ENCODE results near the gene OOEP. TPM values are rescaled to one million over a fixed set of nuclear protein-coding genes. Genes with fewer than 3 reads are reported as not detected.

The OOEP gene
- total RNA-seq, 2 experiments from 2014 or later, result 1.1 to 1.4 TPM

Other genes with a start within 250 kb of the OOEP start
- not detected for gene KHDC1L, start 144.4 kb downstream of the OOEP start, total RNA-seq
- gene KHDC1, start 106.7 kb downstream of the OOEP start, total RNA-seq, result 1 to 10 TPM; 3.2 to 5.0 TPM
- not detected for gene DPPA5, start 15.6 kb downstream of the OOEP start, total RNA-seq
- gene KHDC3L, start 7.2 kb downstream of the OOEP start, total RNA-seq, result not detected
- gene DDX43, start 24.9 kb upstream of the OOEP start, total RNA-seq, result 1 to 10 TPM; 1.3 to 3.5 TPM
- 10 to 100 TPM; 25.9 to 26.6 TPM for gene CGAS, start 82.4 kb upstream of the OOEP start, total RNA-seq
- 10 to 100 TPM; 65.4 to 70.4 TPM for gene MTO1, start 91.8 kb upstream of the OOEP start, total RNA-seq
- gene EEF1A1, start 151.1 kb upstream of the OOEP start, total RNA-seq, result 1,000 to 10,000 TPM; 8,804 to 9,235 TPM